IMR-90 (cell line): ENCODE measurements around the gene PKD1L1. TPM values are rescaled to one million over a fixed set of nuclear protein-coding genes. Genes with fewer than 3 reads are reported as not detected.

ENCODE experiments used
- ATAC-seq: fragments of 200-7000 bp; cut with Tn5 transposase; 2 replicates; pipeline ENCODE4 v1.9.1; 2020; ENCODE audit warnings: low read depth, mild to moderate bottlenecking, moderate library complexity
- BruUV-seq: library from RNA; stranded (reverse); fragments of 400-500 nt; replicated peaks from 2 replicates; lab custom pipeline; 2021; lab: Mats Ljungman, UMichigan
- CTCF ChIA-PET: fragments of 300-600 bp; formaldehyde crosslinking; extraction: SDS; loops from one replicate; lab custom pipeline; 2021; ENCODE audit warnings: antibody characterized with exemption; lab: Yijun Ruan, JAX
- POLR2A ChIA-PET: fragments of 300-600 bp; sonication (Branson Sonifier 250); formaldehyde crosslinking; loops from one replicate; lab custom pipeline; 2022; ENCODE audit warnings: antibody characterized with exemption; ENCODE audit not compliant: unreplicated experiment; lab: Charles Lee
- DNase-seq: peaks from one replicate; pipeline ENCODE4 v3.0.0; 2013
- H2AFZ ChIP-seq: replicated peaks from 2 replicates; pipeline ENCODE3; 2013; ENCODE audit warnings: low read length, mild to moderate bottlenecking; ENCODE audit not compliant: poor library complexity
- H2AK5ac ChIP-seq: 2 replicates; pipeline ENCODE4 v1.6.1; 2013; ENCODE audit warnings: low read depth, low read length, inconsistent platforms
- H2AK9ac ChIP-seq: replicated peaks from 2 replicates; pipeline ENCODE3; 2013; ENCODE audit warnings: mild to moderate bottlenecking, low read depth, low read length, moderate library complexity; ENCODE audit not compliant: poor library complexity
- H2BK120ac ChIP-seq: 2 replicates; pipeline ENCODE4 v1.6.1; 2013; ENCODE audit warnings: low read depth, low read length, inconsistent platforms
- H2BK15ac ChIP-seq: 3 replicates; pipeline ENCODE4 v1.6.1; 2013; ENCODE audit warnings: low read depth, low read length, inconsistent platforms
- H2BK20ac ChIP-seq: 2 replicates; pipeline ENCODE4 v1.6.1; 2013; ENCODE audit warnings: low read depth, mild to moderate bottlenecking, inconsistent platforms, low read length, moderate library complexity
- H2BK5ac ChIP-seq: 2 replicates; pipeline ENCODE4 v1.6.1; 2013; ENCODE audit warnings: mild to moderate bottlenecking, low read depth, low read length, inconsistent platforms; ENCODE audit not compliant: poor library complexity, severe bottlenecking
- H3K14ac ChIP-seq: replicated peaks from 2 replicates; pipeline ENCODE4 v1.6.1; 2013; ENCODE audit warnings: low read depth, low read length, inconsistent platforms
- H3K18ac ChIP-seq: 2 replicates; pipeline ENCODE4 v1.6.1; 2013; ENCODE audit warnings: low read depth, low read length, control low read depth
- H3K23ac ChIP-seq: 2 replicates; pipeline ENCODE4 v1.6.1; 2013; ENCODE audit warnings: low read depth, low read length, inconsistent platforms
- H3K27ac ChIP-seq: 2 replicates; pipeline ENCODE4 v1.5.1; 2013; ENCODE audit warnings: mild to moderate bottlenecking, control low read depth, low read length; ENCODE audit not compliant: insufficient read depth
- H3K27me3 ChIP-seq: 2 replicates; pipeline ENCODE4 v1.6.1; 2013; ENCODE audit warnings: low read length; ENCODE audit not compliant: control insufficient read depth, insufficient read depth
- H3K36me3 ChIP-seq: 2 replicates; pipeline ENCODE4 v1.6.1; 2013; ENCODE audit warnings: low read length, mixed read lengths; ENCODE audit not compliant: control insufficient read depth, insufficient read depth
- H3K4ac ChIP-seq: 2 replicates; pipeline ENCODE4 v1.6.1; 2013; ENCODE audit warnings: low read depth, low read length, inconsistent platforms
- H3K4me1 ChIP-seq: 2 replicates; pipeline ENCODE4 v1.6.1; 2013; ENCODE audit warnings: low read length, mixed read lengths; ENCODE audit not compliant: control insufficient read depth, insufficient read depth
- H3K4me2 ChIP-seq: 2 replicates; pipeline ENCODE4 v1.6.1; 2013; ENCODE audit warnings: low read depth, mild to moderate bottlenecking, control low read depth, low read length, moderate library complexity
- H3K4me3 ChIP-seq: 2 replicates; pipeline ENCODE4 v1.5.1; 2013; ENCODE audit warnings: low read depth, mild to moderate bottlenecking, control low read depth, low read length, moderate library complexity; ENCODE audit not compliant: insufficient read depth
- H3K56ac ChIP-seq: 2 replicates; pipeline ENCODE4 v1.6.1; 2013; ENCODE audit warnings: low read length, inconsistent platforms; ENCODE audit not compliant: insufficient read depth; ENCODE audit errors: extremely low read depth
- H3K79me1 ChIP-seq, 2 experiments: 2 replicates each; pipeline ENCODE4 v1.6.1; 2013; ENCODE audit warnings: low read length in 2 of 2, inconsistent platforms in 1 of 2, low read depth in 1 of 2
- H3K9ac ChIP-seq: 2 replicates; pipeline ENCODE4 v1.6.1; 2013; ENCODE audit warnings: low read depth, low read length, control low read depth
- H3K9me1 ChIP-seq: 2 replicates; pipeline ENCODE4 v1.6.1; 2013; ENCODE audit warnings: low read length, inconsistent platforms; ENCODE audit not compliant: insufficient read depth
- H3K9me3 ChIP-seq: 2 replicates; pipeline ENCODE4 v1.6.1; 2013; ENCODE audit warnings: low read length; ENCODE audit not compliant: control insufficient read depth, insufficient read depth
- H4K20me1 ChIP-seq: 2 replicates; pipeline ENCODE4 v1.6.1; 2013; ENCODE audit warnings: low read length, inconsistent platforms; ENCODE audit not compliant: insufficient read depth
- H4K5ac ChIP-seq: 2 replicates; pipeline ENCODE4 v1.6.1; 2013; ENCODE audit warnings: mild to moderate bottlenecking, low read depth, low read length, control low read depth
- H4K8ac ChIP-seq, 2 experiments: 2 replicates each; pipeline ENCODE4 v1.6.1; 2013; ENCODE audit warnings: low read depth in 2 of 2, low read length in 2 of 2, control low read depth in 1 of 2, inconsistent platforms in 1 of 2
- H4K91ac ChIP-seq: 2 replicates; pipeline ENCODE4 v1.6.1; 2013; ENCODE audit warnings: low read depth, low read length, inconsistent platforms; ENCODE audit not compliant: insufficient read depth
- BHLHE40 ChIP-seq: fragments of 150-350 bp; IDR thresholded peaks from 2 replicates; pipeline ENCODE4 v1.6.1; 2016; ENCODE audit warnings: mild to moderate bottlenecking, low read depth, low read length
- CHD1 ChIP-seq: IDR thresholded peaks from 2 replicates; pipeline ENCODE4 v1.6.1; 2012; ENCODE audit warnings: low read depth, low read length, improper control_type of control experiment
- MAZ ChIP-seq: IDR thresholded peaks from 2 replicates; pipeline ENCODE4 v1.6.1; 2012; ENCODE audit warnings: low read depth, mild to moderate bottlenecking, low read length, improper control_type of control experiment, moderate library complexity, borderline replicate concordance
- POLR2A ChIP-seq: IDR thresholded peaks from 2 replicates; pipeline ENCODE4 v1.6.1; 2012; ENCODE audit warnings: mild to moderate bottlenecking, low read depth, low read length
- SMC3 ChIP-seq: fragments of 150-350 bp; IDR thresholded peaks from 2 replicates; pipeline ENCODE4 v1.6.1; 2016; ENCODE audit warnings: low read depth, mild to moderate bottlenecking, antibody characterized with exemption, low read length, moderate library complexity
- WGBS, 2 experiments: methylation state at CpG; one replicate each; pipeline versions ENCODE4 v1.1.5 to v1.1.7; 2013; ENCODE audit warnings: missing lambda C conversion rate in 2 of 2; ENCODE audit not compliant: insufficient read length in 1 of 2; ENCODE audit errors: extremely low coverage in 2 of 2; 5-methylcytosine and 5-hydroxymethylcytosine counted together
- dilution Hi-C: fragments of 300-500 bp; cut with HindIII; formaldehyde crosslinking; loops from one replicate; pipeline ENCODE4 v1.14.3; 2018; ENCODE audit warnings: low sequenced_read_pairs; ENCODE audit not compliant: unreplicated experiment
- in situ Hi-C: fragments of 300-500 bp; cut with MboI; formaldehyde crosslinking; loops from 3 replicates; pipeline ENCODE4 v1.14.3; 2019; ENCODE audit warnings: low sequenced_read_pairs, inconsistent platforms, mixed read lengths
- intact Hi-C: fragments of 100-400 bp; cut with micrococcal nuclease; formaldehyde crosslinking; loops from 2 replicates; pipeline ENCODE4 v1.10.0; 2022
- polyA plus RNA-seq, 3 experiments: library from polyadenylated mRNA; depleted of rRNA; stranded (reverse); fragments of >200 nt; gene quantifications; 2 replicates each; pipeline ENCODE4 v1.2.3, GENCODE V29; 2012; ENCODE audit warnings: low replicate concordance in 1 of 3
- total RNA-seq: library from RNA; depleted of rRNA; stranded (reverse); fragments of >200 nt; gene quantifications from 2 replicates; pipeline ENCODE4 v1.2.3, GENCODE V29; 2012
- TF ChIP-seq, protein P1 (sequence below): fragments of 150-350 bp; IDR thresholded peaks from 2 replicates; pipeline ENCODE4 v1.6.1; 2016; ENCODE audit warnings: low read depth, mild to moderate bottlenecking, low read length, moderate library complexity, borderline replicate concordance
- TF ChIP-seq, protein P2 (sequence below): fragments of 150-350 bp; IDR thresholded peaks from 2 replicates; pipeline ENCODE4 v1.6.1; 2017; ENCODE audit warnings: mild to moderate bottlenecking, antibody characterized with exemption, low read length, low read depth

PKD1L1 gene
- total and polyA plus RNA-seq, 2 of the 4 experiments (the other 2 are of a cell fraction), result under 0.01 to 0.15 TPM

DNA sequence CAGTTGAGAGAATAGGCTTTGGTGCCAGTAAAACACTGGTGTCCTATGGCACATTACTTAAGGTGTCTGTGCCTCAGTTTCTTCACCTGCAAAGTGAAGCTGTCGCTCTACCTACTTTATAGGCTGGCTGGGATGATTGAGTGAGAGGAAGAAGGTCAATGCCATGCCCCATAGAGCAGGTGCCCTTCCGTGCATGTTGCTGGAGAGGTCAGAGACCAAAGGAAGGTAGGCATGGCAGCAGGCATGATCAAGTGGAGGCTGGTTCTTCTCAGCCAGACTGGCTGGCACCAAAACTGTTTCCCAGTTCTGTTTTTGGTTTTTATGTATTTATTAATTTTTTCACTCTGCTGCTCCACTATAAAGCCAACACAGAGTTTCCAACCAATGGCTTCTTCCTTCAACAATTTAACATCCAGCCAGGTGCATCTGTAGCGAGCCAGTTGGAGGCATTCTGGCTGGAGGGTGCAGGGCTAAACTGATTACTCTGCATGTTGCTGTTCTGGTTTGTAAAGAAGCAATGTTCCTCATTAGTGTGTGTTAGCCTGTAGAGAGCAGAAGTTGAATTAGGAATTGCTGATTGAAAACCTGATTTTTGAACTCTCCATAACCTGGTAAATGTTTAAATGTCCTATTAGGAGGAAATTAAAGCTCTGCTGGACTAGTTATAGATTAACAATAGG lies 222.1 kb downstream of the PKD1L1 start:
- DNase-seq (no peak), ATAC-seq (no peak)
- intact Hi-C loops (no loop called here), in situ Hi-C loops (no loop called here), dilution Hi-C loops (no loop called here)
- Histone ChIP-seq H3K79me1 (no peaks in the 10 kb centered on the region), H4K8ac (0 out of 4 replicates have a peak overlapping the region, but pooled peaks of 1 of the 2 experiments have one; percentile 97), H2BK20ac (peak overlapping the region; percentile 50; the same call in 1 of the 2 replicates), H3K4me1 (peaks cover 15% of the 10 kb centered on the region), H2AFZ (peak overlapping the region; percentile 46), H3K36me3 (no peaks in the 10 kb centered on the region), H3K4ac (peak overlapping the region; percentile 28; the same call in 1 of the 2 replicates), H3K27ac (no peak overlapping the region), H2BK5ac (no peak overlapping the region), H2BK15ac (peak overlapping the region; percentile 72; the same call in 1 of the 3 replicates), H4K20me1 (no peaks in the 10 kb centered on the region), H2BK120ac (peak overlapping the region; percentile 99), H3K4me3 (no peak overlapping the region), H4K5ac (0 out of 2 replicates have a peak overlapping the region, but pooled peaks have one; percentile 33), H3K4me2 (no peak overlapping the region), H2AK5ac (peak overlapping the region; percentile 89), H3K18ac (peak overlapping the region; percentile 57), H2AK9ac (no peak overlapping the region), H3K9me3 (no peaks in the 10 kb centered on the region), H3K9me1 (peaks cover 14% of the 10 kb centered on the region), H3K56ac (no peak overlapping the region), H3K23ac (no peak overlapping the region), H4K91ac (no peak overlapping the region), H3K9ac (no peak overlapping the region), H3K14ac (peak overlapping the region; percentile 15; the same call in 1 of the 2 replicates), H3K27me3 (no peaks in the 10 kb centered on the region)
- BruUV-seq, result no TSS peak
- POLR2A ChIA-PET, result no interaction called here
- CTCF ChIA-PET, result no interaction called here
- no peak for TF ChIP-seq BHLHE40
- TF ChIP-seq, protein P1, sequence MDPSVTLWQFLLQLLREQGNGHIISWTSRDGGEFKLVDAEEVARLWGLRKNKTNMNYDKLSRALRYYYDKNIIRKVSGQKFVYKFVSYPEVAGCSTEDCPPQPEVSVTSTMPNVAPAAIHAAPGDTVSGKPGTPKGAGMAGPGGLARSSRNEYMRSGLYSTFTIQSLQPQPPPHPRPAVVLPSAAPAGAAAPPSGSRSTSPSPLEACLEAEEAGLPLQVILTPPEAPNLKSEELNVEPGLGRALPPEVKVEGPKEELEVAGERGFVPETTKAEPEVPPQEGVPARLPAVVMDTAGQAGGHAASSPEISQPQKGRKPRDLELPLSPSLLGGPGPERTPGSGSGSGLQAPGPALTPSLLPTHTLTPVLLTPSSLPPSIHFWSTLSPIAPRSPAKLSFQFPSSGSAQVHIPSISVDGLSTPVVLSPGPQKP, result no peak
- TF ChIP-seq, protein P2, sequence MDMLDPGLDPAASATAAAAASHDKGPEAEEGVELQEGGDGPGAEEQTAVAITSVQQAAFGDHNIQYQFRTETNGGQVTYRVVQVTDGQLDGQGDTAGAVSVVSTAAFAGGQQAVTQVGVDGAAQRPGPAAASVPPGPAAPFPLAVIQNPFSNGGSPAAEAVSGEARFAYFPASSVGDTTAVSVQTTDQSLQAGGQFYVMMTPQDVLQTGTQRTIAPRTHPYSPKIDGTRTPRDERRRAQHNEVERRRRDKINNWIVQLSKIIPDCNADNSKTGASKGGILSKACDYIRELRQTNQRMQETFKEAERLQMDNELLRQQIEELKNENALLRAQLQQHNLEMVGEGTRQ, result no peak
- TF ChIP-seq CHD1, result no peak
- no peak for TF ChIP-seq SMC3
- TF ChIP-seq POLR2A, result no peak
- TF ChIP-seq MAZ, result no peak
- WGBS, 2 experiments, result 100% methylated on average over 1 of the region's 3 CpGs; no CpG with 5 or more reads in 1 of the 2 experiments
